Measurements from ENCODE around the gene NDUFAB1.

GRCh38 chr16:23554536-23554935, 41.6 kb downstream of the NDUFAB1 start:
- TF ChIP-seq ZNF596 (tag by site-specific recombination; IDR thresholded peaks at IDR 0.05): no peak
- TF ChIP-seq ZSCAN23 (tag by site-specific recombination; IDR thresholded peaks at IDR 0.05): no peak
- no peak for TF ChIP-seq ZNF140 (tag by site-specific recombination; IDR thresholded peaks at IDR 0.05)
- TF ChIP-seq, protein P1, sequence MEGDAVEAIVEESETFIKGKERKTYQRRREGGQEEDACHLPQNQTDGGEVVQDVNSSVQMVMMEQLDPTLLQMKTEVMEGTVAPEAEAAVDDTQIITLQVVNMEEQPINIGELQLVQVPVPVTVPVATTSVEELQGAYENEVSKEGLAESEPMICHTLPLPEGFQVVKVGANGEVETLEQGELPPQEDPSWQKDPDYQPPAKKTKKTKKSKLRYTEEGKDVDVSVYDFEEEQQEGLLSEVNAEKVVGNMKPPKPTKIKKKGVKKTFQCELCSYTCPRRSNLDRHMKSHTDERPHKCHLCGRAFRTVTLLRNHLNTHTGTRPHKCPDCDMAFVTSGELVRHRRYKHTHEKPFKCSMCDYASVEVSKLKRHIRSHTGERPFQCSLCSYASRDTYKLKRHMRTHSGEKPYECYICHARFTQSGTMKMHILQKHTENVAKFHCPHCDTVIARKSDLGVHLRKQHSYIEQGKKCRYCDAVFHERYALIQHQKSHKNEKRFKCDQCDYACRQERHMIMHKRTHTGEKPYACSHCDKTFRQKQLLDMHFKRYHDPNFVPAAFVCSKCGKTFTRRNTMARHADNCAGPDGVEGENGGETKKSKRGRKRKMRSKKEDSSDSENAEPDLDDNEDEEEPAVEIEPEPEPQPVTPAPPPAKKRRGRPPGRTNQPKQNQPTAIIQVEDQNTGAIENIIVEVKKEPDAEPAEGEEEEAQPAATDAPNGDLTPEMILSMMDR (tag by site-specific recombination; IDR thresholded peaks at IDR 0.05): no peak
- no peak for TF ChIP-seq GLI4 (tag by site-specific recombination; IDR thresholded peaks at IDR 0.05)

All from HEK293 (cell line).